OCI-LY7 (cell line): ENCODE data around the gene PSG3. TPM values are rescaled to one million over a fixed set of nuclear protein-coding genes. Genes with fewer than 3 reads are reported as not detected.
A peak's percentile ranks its signal among the peaks of the same experiment; 100 is the strongest.
"Not testable (repeated sequence)": the region's sequence is repeated elsewhere in the genome, so short reads cannot be mapped to it uniquely, and the experiment has no call there.

Experiments
- BruUV-seq: library from RNA; stranded (reverse); fragments of 400-500 nt; replicated peaks from 2 replicates; lab custom pipeline; 2021; lab: Mats Ljungman, UMichigan
- CTCF ChIA-PET: fragments of 300-600 bp; sonication (Branson Sonifier 250); formaldehyde crosslinking; loops from one replicate; lab custom pipeline; 2022; ENCODE audit warnings: antibody characterized with exemption; ENCODE audit not compliant: unreplicated experiment; lab: Charles Lee
- POLR2A ChIA-PET: fragments of 300-600 bp; sonication (Branson Sonifier 250); formaldehyde crosslinking; loops from one replicate; lab custom pipeline; 2022; ENCODE audit warnings: antibody characterized with exemption; lab: Charles Lee
- DNase-seq: peaks from one replicate; pipeline ENCODE4 v3.0.0-alpha.2; 2015; ENCODE audit warnings: low spot score
- H2AFZ ChIP-seq: fragments of 200-600 bp; sonication (generic), shearing (Covaris generic); 2 replicates; pipeline ENCODE4 v1.6.1; 2014; ENCODE audit warnings: mild to moderate bottlenecking, antibody characterized with exemption, low read length, moderate library complexity
- H3K27ac ChIP-seq: fragments of 200-600 bp; sonication (generic); 2 replicates; pipeline ENCODE4 v1.5.1; 2014; ENCODE audit warnings: mixed run types, low read depth, mild to moderate bottlenecking, moderate library complexity, low read length, inconsistent platforms; ENCODE audit not compliant: poor library complexity, severe bottlenecking
- H3K36me3 ChIP-seq: fragments of 200-600 bp; sonication (generic); 2 replicates; pipeline ENCODE4 v1.6.1; 2014; ENCODE audit warnings: mild to moderate bottlenecking, antibody characterized with exemption, low read length, moderate library complexity, mixed read lengths; ENCODE audit not compliant: insufficient read depth
- H3K4me1 ChIP-seq: fragments of 200-600 bp; sonication (generic); 2 replicates; pipeline ENCODE4 v1.5.1; 2014; ENCODE audit warnings: mild to moderate bottlenecking, low read length; ENCODE audit not compliant: insufficient read depth, poor library complexity, severe bottlenecking
- H3K4me2 ChIP-seq: fragments of 200-600 bp; sonication (generic); 2 replicates; pipeline ENCODE4 v1.6.1; 2014; ENCODE audit warnings: mild to moderate bottlenecking, low read length
- H3K4me3 ChIP-seq: fragments of 200-600 bp; sonication (generic); 2 replicates; pipeline ENCODE4 v1.5.1; 2014; ENCODE audit warnings: mild to moderate bottlenecking, low read depth, low read length; ENCODE audit not compliant: poor library complexity, severe bottlenecking
- H3K79me2 ChIP-seq: fragments of 200-600 bp; sonication (generic); 2 replicates; pipeline ENCODE4 v1.6.1; 2016; ENCODE audit warnings: low read depth, mild to moderate bottlenecking, low read length, moderate library complexity, mixed read lengths; ENCODE audit not compliant: insufficient read depth
- H3K9me2 ChIP-seq: fragments of 200-600 bp; sonication (generic); 2 replicates; pipeline ENCODE4 v1.6.1; 2016; ENCODE audit warnings: mild to moderate bottlenecking, low read length, mixed read lengths; ENCODE audit not compliant: insufficient read depth
- H3K9me3 ChIP-seq: fragments of 200-600 bp; sonication (generic); 2 replicates; pipeline ENCODE4 v1.6.1; 2014; ENCODE audit warnings: mild to moderate bottlenecking, mixed run types, low read length, mixed read lengths
- H4K20me1 ChIP-seq: fragments of 200-600 bp; sonication (generic); 2 replicates; pipeline ENCODE4 v1.6.1; 2014; ENCODE audit warnings: mild to moderate bottlenecking, antibody characterized with exemption, low read length, moderate library complexity, mixed read lengths; ENCODE audit not compliant: insufficient read depth
- CTCF ChIP-seq: fragments of 200-600 bp; sonication (generic); conservative IDR thresholded peaks from 2 replicates; pipeline ENCODE4 v1.5.1; 2014; ENCODE audit warnings: mild to moderate bottlenecking, antibody characterized with exemption, low read length, moderate library complexity, mixed read lengths
- intact Hi-C: fragments of 100-400 bp; cut with micrococcal nuclease; formaldehyde crosslinking; loops from one replicate; pipeline ENCODE4 v1.10.0; 2022; ENCODE audit not compliant: unreplicated experiment
- total RNA-seq, 2 experiments: library from RNA; depleted of rRNA in 1 of 2; stranded (reverse); fragments of >200 nt in 1 of 2; shearing (Covaris generic) in 1 of 2; gene quantifications; 2 replicates each; pipeline ENCODE4 v1.2.3, GENCODE V29; 2014 to 2022

The PSG3 gene
- total RNA-seq, 2 experiments from 2014 or later: not detected

- H3K4me2 ChIP-seq, H3K4me3 ChIP-seq, H3K4me1 ChIP-seq, DNase-seq, H3K9me2 ChIP-seq, POLR2A ChIA-PET, H4K20me1 ChIP-seq, H3K79me2 ChIP-seq, BruUV-seq, intact Hi-C loops, H3K27ac ChIP-seq, H2AFZ ChIP-seq, H3K36me3 ChIP-seq, H3K9me3 ChIP-seq, CTCF ChIA-PET: not testable (repeated sequence)
- peak; percentile 59 for TF ChIP-seq CTCF
These were observed 18.4 kb upstream of the PSG3 start for GRCh38 chr19:42758667-42759066.

- H2AFZ ChIP-seq, H3K4me1 ChIP-seq, H3K27ac ChIP-seq, DNase-seq, H4K20me1 ChIP-seq, H3K79me2 ChIP-seq, H3K9me3 ChIP-seq, BruUV-seq, H3K4me2 ChIP-seq, intact Hi-C loops, POLR2A ChIA-PET, CTCF ChIA-PET, H3K9me2 ChIP-seq, H3K36me3 ChIP-seq, H3K4me3 ChIP-seq: not testable (repeated sequence)
These were observed 12.0 kb upstream of the PSG3 start for GRCh38 chr19:42752246-42752645.

- H3K4me1 ChIP-seq, intact Hi-C loops, H3K27ac ChIP-seq, H3K9me2 ChIP-seq, H2AFZ ChIP-seq, H4K20me1 ChIP-seq, H3K79me2 ChIP-seq, H3K4me3 ChIP-seq, H3K9me3 ChIP-seq, CTCF ChIA-PET, H3K4me2 ChIP-seq, BruUV-seq, H3K36me3 ChIP-seq, POLR2A ChIA-PET: not testable (repeated sequence)
- TF ChIP-seq CTCF: peak; percentile 58
- DNase-seq: peak; percentile 2
These were observed 1.7 kb upstream of the PSG3 start for GRCh38 chr19:42741726-42742607.

GRCh38 chr19:42737581-42738011, 2.7 kb downstream of the PSG3 start:
- H3K4me1 ChIP-seq, H3K36me3 ChIP-seq, H3K27ac ChIP-seq, H3K4me3 ChIP-seq, H3K4me2 ChIP-seq, H2AFZ ChIP-seq, CTCF ChIA-PET, H3K9me3 ChIP-seq, H3K79me2 ChIP-seq, DNase-seq, POLR2A ChIA-PET, H3K9me2 ChIP-seq, H4K20me1 ChIP-seq, intact Hi-C loops, BruUV-seq: not testable (repeated sequence)

- H3K4me1 ChIP-seq, H3K36me3 ChIP-seq, H2AFZ ChIP-seq, POLR2A ChIA-PET, H3K27ac ChIP-seq, CTCF ChIA-PET, H3K9me3 ChIP-seq, BruUV-seq, H3K9me2 ChIP-seq, H3K79me2 ChIP-seq, DNase-seq, H3K4me3 ChIP-seq, intact Hi-C loops, H3K4me2 ChIP-seq, H4K20me1 ChIP-seq: not testable (repeated sequence)
These were observed 11.9 kb downstream of the PSG3 start for GRCh38 chr19:42728341-42728740.
